WTC11 (cell line): Measurements from ENCODE around the gene COL4A6.

ENCODE experiments used
- CTCF ChIP-seq: fragments of 200-600 bp; IDR thresholded peaks from 2 replicates; pipeline ENCODE4 v1.8.0; 2022; ENCODE audit warnings: antibody characterized with exemption
- FOXJ3 ChIP-seq: sonication (generic); formaldehyde crosslinking; IDR thresholded peaks from 2 replicates; pipeline ENCODE4 v1.9.0; 2021; ENCODE audit warnings: missing genetic modification reagents, mild to moderate bottlenecking, borderline replicate concordance
- IRF2 ChIP-seq: sonication (generic); formaldehyde crosslinking; IDR thresholded peaks from 2 replicates; pipeline ENCODE4 v1.8.0; 2022; ENCODE audit warnings: low read depth, missing genetic modification reagents, borderline replicate concordance
- MAX ChIP-seq: sonication (generic); formaldehyde crosslinking; IDR thresholded peaks from 2 replicates; pipeline ENCODE4 v1.8.0; 2022; ENCODE audit warnings: mild to moderate bottlenecking, missing genetic modification reagents
- NFE2L1 ChIP-seq: sonication (generic); formaldehyde crosslinking; IDR thresholded peaks from 2 replicates; pipeline ENCODE4 v1.8.1; 2023; ENCODE audit warnings: missing genetic modification reagents
- NFYB ChIP-seq: sonication (generic); formaldehyde crosslinking; conservative IDR thresholded peaks from 2 replicates; pipeline ENCODE4 v1.8.0; 2022; ENCODE audit warnings: low read depth, missing genetic modification reagents
- NR1H2 ChIP-seq: sonication (generic); formaldehyde crosslinking; IDR thresholded peaks from 2 replicates; pipeline ENCODE4 v1.9.0; 2021; ENCODE audit warnings: mild to moderate bottlenecking, moderate library complexity, missing genetic modification reagents
- TEAD4 ChIP-seq: sonication (generic); formaldehyde crosslinking; IDR thresholded peaks from 2 replicates; pipeline ENCODE4 v1.8.0; 2022; ENCODE audit warnings: mild to moderate bottlenecking, missing genetic modification reagents
- USF2 ChIP-seq: sonication (generic); formaldehyde crosslinking; IDR thresholded peaks from 2 replicates; pipeline ENCODE4 v1.8.1; 2023; ENCODE audit warnings: mild to moderate bottlenecking, missing genetic modification reagents, moderate library complexity
- ZNF232 ChIP-seq: sonication (generic); formaldehyde crosslinking; IDR thresholded peaks from 2 replicates; pipeline ENCODE4 v1.8.0; 2022; ENCODE audit warnings: mild to moderate bottlenecking, missing genetic modification reagents
- ZNF532 ChIP-seq: fragments of 250-450 bp; sonication (Bioruptor Pico); IDR thresholded peaks from 2 replicates; pipeline ENCODE4 v1.9.0; 2021; ENCODE audit warnings: mild to moderate bottlenecking, borderline replicate concordance

GRCh38 chrX:108453841-108454240 lies 15.6 kb upstream of the COL4A6 start:
- TF ChIP-seq CTCF (no peak), NFE2L1 (CRISPR knock-in tag) (no peak), NFYB (no peak), ZNF232 (CRISPR knock-in tag) (no peak), FOXJ3 (CRISPR knock-in tag) (no peak), NR1H2 (no peak), USF2 (CRISPR knock-in tag) (no peak), IRF2 (CRISPR knock-in tag) (no peak), TEAD4 (CRISPR knock-in tag) (no peak), ZNF532 (no peak), MAX (no peak)
